Memory B cell (primary cell): ENCODE results near the gene NAP1L1.

Experiments
- ATAC-seq: fragments of 150-1000 bp; cut with Tn5 transposase; 2 replicates; pipeline ENCODE4 v1.10.0; 2021; ENCODE audit warnings: low read depth, mild to moderate bottlenecking, moderate library complexity
- DNase-seq, 2 donors: peaks; one replicate each; pipeline ENCODE4 v3.0.0; 2022; ENCODE audit warnings: low spot score in 2 of 2
- H3K27ac Mint-ChIP-seq: one replicate; pipeline ENCODE4 v1.8.0; 2022; ENCODE audit warnings: mild to moderate bottlenecking, moderate library complexity, mixed read lengths
- H3K27me3 Mint-ChIP-seq: one replicate; pipeline ENCODE4 v1.8.0; 2022; ENCODE audit warnings: mixed read lengths
- H3K36me3 Mint-ChIP-seq: one replicate; pipeline ENCODE4 v1.8.0; 2022; ENCODE audit warnings: mild to moderate bottlenecking, mixed read lengths
- H3K4me1 Mint-ChIP-seq: one replicate; pipeline ENCODE4 v1.8.0; 2022; ENCODE audit warnings: mixed read lengths
- H3K4me3 Mint-ChIP-seq: one replicate; pipeline ENCODE4 v1.8.0; 2022; ENCODE audit warnings: mild to moderate bottlenecking, moderate library complexity, mixed read lengths
- H3K9me3 Mint-ChIP-seq: one replicate; pipeline ENCODE4 v1.8.0; 2022; ENCODE audit warnings: mixed read lengths

The NAP1L1 gene

DNA sequence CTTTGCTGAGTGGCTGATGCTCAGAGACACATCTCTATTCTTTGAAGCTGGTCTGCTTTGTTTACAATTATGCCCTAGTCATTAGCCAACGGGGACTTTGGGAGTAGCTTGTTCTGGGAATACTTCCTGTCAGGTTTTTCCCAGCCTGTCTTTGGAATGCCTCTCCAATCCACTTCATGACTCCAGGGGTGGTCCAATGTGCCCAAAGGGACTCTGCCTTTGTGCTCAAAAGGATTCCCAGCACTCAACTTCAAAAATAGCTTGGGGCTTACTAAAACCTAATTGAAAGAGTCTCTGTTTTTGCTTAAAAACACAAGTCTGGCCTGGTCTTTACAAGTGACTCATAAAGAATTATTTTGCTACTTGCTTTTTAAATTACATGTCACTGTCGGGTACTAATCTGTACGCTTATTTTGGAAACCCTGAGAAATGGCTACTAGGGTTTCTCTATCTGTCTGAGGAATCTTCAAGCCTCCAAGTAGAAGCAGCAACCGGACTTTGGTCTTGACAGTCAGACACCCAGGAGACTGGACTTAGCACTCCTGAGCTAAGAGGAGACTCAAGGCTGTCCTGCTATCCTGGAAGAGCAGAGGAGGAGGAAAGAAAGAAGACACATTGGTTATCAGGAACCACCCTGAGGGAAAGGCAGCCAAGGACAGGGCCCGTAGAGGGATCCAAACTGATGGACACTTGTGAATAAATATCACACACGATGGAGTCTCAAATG lies 73.6 kb downstream of the NAP1L1 start:
- Mint-ChIP-seq H3K27ac (no peak overlapping the region), H3K9me3 (no peaks in the 10 kb centered on the region), H3K36me3 (no peaks in the 10 kb centered on the region), H3K4me1 (no peaks in the 10 kb centered on the region), H3K4me3 (no peak overlapping the region), H3K27me3 (peaks cover 10% of the 10 kb centered on the region)
- ATAC-seq: no peak
- DNase-seq: no peak

DNA sequence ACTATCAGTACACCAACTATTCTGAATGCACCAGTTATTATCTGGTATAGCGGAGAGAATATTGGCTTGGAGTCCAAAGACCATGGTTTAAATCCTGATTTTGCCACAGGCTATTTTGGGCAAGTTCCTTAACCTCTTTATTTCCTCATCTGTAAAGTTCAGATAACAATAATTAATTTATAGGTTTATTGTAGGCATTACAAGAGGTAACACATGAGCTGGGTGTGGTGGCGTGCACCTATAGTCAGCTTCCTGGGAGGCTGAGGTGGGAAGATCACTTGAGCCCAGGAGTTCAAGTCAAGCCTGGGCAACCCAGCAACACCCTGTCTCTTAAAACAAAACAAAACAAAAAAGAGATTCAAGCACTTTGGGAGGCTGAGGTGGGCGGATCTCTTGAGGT lies 76.1 kb downstream of the NAP1L1 start:
- Mint-ChIP-seq H3K4me3 (no peak overlapping the region), H3K4me1 (no peaks in the 10 kb centered on the region)
- ATAC-seq: no peak

DNA sequence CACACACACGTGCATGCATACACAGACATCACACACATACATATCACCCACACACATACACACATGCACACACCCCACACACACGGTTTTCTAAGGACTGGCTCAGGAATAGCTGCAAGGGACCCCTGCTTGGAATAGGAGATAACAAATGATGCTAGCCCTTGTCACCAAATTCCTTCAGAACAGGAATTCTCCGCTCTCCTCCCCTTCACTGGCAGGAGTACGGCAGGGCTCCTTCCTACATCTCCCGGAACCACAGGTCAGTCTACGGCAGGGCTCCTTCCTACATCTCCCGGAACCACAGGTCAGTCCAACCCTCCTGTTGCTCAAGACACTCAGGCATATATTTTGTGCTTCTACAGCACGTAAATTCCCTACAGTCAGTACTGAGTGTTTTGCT lies 76.8 kb downstream of the NAP1L1 start:
- Mint-ChIP-seq H3K4me3 (no peak overlapping the region), H3K27ac (no peak overlapping the region), H3K36me3 (peaks cover 3% of the 10 kb centered on the region), H3K4me1 (no peaks in the 10 kb centered on the region), H3K9me3 (peaks cover 4% of the 10 kb centered on the region), H3K27me3 (peaks cover 12% of the 10 kb centered on the region)
- DNase-seq (no peak), ATAC-seq (no peak)

More for the DNA sequence above, 76.1 kb downstream of the NAP1L1 start:
- peaks cover 4% of the 10 kb centered on the region for H3K9me3 Mint-ChIP-seq
- H3K27ac Mint-ChIP-seq: no peak overlapping the region
- H3K36me3 Mint-ChIP-seq: peaks cover 3% of the 10 kb centered on the region
- no peak for DNase-seq
- H3K27me3 Mint-ChIP-seq: peaks cover 12% of the 10 kb centered on the region

GRCh38 chr12:76006028-76006925 lies 78.2 kb downstream of the NAP1L1 start:
- H3K36me3 Mint-ChIP-seq: peaks cover 3% of the 10 kb centered on the region

DNA sequence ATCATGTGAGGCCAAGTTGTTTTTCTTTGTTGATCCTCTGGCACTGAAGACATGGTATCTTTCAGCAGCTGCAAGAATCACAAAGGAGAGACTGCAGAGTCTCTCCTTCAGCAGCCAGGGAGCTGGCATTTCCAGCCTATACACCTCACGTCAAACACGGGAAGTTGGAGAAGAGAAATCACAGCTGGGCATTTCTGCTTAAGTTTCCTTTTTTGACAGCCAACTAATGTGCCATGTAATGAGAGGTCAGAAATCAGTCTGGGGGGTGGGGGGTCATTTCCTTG lies 81.2 kb downstream of the NAP1L1 start:
- no peak for DNase-seq
- H3K36me3 Mint-ChIP-seq: peaks cover 3% of the 10 kb centered on the region
- H3K4me3 Mint-ChIP-seq: no peak overlapping the region
- no peak for ATAC-seq
- H3K27ac Mint-ChIP-seq: no peak overlapping the region
- H3K27me3 Mint-ChIP-seq: peaks cover 11% of the 10 kb centered on the region
- no peaks in the 10 kb centered on the region for H3K4me1 Mint-ChIP-seq
- H3K9me3 Mint-ChIP-seq: peaks cover 4% of the 10 kb centered on the region

More at GRCh38 chr12:76006028-76006925, 78.2 kb downstream of the NAP1L1 start:
- Mint-ChIP-seq H3K4me3 (no peak overlapping the region), H3K9me3 (peaks cover 4% of the 10 kb centered on the region), H3K4me1 (no peaks in the 10 kb centered on the region), H3K27ac (no peak overlapping the region), H3K27me3 (peaks cover 10% of the 10 kb centered on the region)
- DNase-seq (no peak), ATAC-seq (no peak)

DNA sequence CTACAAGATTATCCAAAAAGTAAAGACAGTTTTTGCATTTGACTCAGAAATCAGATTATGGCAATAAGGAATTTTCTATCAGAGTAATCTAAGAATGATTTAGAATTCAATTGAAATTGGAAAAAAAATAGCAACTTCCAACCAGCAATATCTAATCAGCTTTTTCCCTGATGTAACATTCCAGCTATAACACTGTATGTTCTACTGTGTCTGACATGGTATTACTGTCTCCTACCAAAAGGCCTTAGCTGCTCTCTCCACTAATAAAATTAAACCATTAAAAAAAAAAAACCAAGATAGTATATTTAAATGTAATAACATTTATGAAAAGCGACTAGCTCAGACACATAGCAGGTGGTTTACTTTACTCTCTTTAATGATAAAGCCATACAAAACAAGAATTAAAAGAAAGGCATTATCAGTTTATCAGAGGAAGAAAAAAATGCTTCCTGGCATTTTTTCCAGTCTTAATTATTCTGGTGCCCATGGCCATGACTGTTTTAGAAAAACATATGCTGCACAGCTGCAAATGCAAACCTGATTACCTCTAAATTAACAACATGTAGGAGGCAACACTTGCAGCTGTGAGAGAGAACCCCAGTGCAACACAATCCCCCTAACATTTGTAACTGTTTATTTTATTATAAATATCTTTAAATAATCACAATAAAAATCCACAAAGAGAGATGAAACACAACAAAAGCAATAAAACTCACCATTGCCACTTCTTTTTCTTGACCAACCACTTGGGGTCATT lies 81.7 kb downstream of the NAP1L1 start:
- H3K27ac Mint-ChIP-seq: no peak overlapping the region
- H3K36me3 Mint-ChIP-seq: peaks cover 3% of the 10 kb centered on the region
- ATAC-seq (no peak), DNase-seq (no peak)
- peaks cover 11% of the 10 kb centered on the region for H3K27me3 Mint-ChIP-seq
- H3K4me3 Mint-ChIP-seq: no peak overlapping the region
- no peaks in the 10 kb centered on the region for H3K4me1 Mint-ChIP-seq
- peaks cover 4% of the 10 kb centered on the region for H3K9me3 Mint-ChIP-seq

DNA sequence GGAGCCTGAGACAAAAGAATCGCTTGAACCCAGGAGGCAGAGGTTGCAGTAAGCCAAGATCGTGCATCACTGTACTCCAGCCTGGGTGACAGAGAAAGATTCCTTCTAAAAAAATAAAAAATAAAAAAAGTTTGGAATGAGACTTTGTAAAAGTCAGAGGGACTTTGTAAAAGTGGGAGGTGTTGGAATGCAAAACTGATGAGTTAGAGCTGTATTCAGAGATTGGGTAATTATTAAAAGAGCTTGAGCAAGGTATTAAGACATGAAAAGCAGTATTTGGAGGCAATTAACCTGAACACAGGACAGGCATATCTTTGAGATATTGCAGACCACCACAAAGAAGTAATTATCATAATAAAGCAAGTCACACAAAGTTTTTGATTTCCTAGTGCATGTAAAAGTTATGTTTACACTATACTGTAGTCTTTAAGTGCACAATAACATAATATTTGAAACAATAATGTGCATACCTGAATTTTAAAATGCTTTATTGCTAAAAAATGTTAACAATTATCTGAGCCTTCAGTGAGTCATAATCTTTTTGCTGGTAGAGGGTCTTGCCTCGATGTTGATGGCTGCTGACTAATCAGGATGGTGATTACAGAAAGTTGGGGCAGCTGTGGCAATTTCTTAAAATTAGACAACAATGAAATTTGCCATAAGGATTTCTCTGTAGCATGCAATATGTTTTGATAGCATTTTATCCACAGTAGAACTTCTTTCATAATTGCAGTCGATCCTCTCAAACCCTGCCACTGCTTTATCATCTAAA lies 86.0 kb downstream of the NAP1L1 start:
- H3K36me3 Mint-ChIP-seq: no peaks in the 10 kb centered on the region
- no peaks in the 10 kb centered on the region for H3K9me3 Mint-ChIP-seq
- H3K27ac Mint-ChIP-seq: no peak overlapping the region
- H3K4me1 Mint-ChIP-seq: no peaks in the 10 kb centered on the region
- ATAC-seq: no peak
- no peak for DNase-seq
- H3K27me3 Mint-ChIP-seq: peaks cover 2% of the 10 kb centered on the region
- H3K4me3 Mint-ChIP-seq: no peak overlapping the region

GRCh38 chr12:75997658-75998057 lies 86.8 kb downstream of the NAP1L1 start:
- Mint-ChIP-seq H3K27ac (no peak overlapping the region), H3K4me1 (no peaks in the 10 kb centered on the region), H3K27me3 (peaks cover 2% of the 10 kb centered on the region), H3K9me3 (no peaks in the 10 kb centered on the region), H3K4me3 (no peak overlapping the region), H3K36me3 (no peaks in the 10 kb centered on the region)
- DNase-seq: no peak
- no peak for ATAC-seq

DNA sequence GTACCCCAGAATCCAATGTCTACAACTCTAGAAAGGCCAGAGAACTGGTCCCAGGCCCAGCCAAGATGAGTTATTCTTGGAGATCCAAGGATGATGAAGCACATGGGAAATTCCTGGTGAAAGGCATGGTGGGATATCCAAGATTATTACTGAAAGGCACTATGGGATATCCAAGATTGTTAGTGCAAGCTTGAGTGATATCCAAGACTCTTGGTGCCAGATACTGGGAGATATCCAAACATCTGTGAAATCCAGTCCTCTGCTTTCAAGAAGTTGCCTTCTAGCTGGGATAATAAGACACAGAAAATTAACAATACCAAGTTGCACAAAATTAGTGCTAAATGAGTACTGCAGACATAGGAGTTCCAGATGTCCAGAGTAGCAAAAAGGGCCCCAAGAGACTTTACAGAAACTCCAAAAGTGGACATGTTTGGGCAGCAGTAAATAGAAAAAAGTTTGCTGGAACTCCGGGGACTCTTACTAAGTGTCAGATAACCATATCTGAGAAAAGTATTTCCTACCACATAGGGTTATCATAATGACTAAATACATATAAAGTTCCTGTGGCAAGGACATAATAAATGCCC lies 87.5 kb downstream of the NAP1L1 start:
- Mint-ChIP-seq H3K4me1 (no peaks in the 10 kb centered on the region), H3K27me3 (peaks cover 3% of the 10 kb centered on the region), H3K9me3 (no peaks in the 10 kb centered on the region), H3K36me3 (no peaks in the 10 kb centered on the region), H3K27ac (no peak overlapping the region), H3K4me3 (no peak overlapping the region)
- no peak for DNase-seq
- ATAC-seq: no peak

DNA sequence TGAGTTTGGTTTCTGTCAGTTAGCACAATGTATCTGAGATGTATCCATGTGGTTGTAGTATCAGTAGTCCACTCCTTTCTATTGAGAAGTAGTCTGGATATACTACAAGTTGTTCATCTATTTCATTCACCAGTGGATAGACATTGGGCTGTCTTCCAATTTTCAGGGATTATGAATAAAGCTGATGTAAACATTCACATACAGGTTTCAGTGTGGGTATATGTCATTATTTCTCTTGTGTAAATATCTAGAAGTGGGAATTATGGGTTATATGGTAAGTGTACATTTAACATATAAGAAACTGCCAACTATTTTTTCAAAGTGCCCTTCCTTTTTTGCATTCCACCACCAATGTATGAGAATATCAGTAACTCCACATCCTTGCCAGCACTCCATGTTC lies 88.8 kb downstream of the NAP1L1 start:
- H3K9me3 Mint-ChIP-seq: no peaks in the 10 kb centered on the region
- H3K36me3 Mint-ChIP-seq: no peaks in the 10 kb centered on the region
- ATAC-seq (no peak), DNase-seq (no peak)
- H3K27me3 Mint-ChIP-seq: peaks cover 8% of the 10 kb centered on the region
- no peaks in the 10 kb centered on the region for H3K4me1 Mint-ChIP-seq
- H3K27ac Mint-ChIP-seq: no peak overlapping the region
- no peak overlapping the region for H3K4me3 Mint-ChIP-seq

DNA sequence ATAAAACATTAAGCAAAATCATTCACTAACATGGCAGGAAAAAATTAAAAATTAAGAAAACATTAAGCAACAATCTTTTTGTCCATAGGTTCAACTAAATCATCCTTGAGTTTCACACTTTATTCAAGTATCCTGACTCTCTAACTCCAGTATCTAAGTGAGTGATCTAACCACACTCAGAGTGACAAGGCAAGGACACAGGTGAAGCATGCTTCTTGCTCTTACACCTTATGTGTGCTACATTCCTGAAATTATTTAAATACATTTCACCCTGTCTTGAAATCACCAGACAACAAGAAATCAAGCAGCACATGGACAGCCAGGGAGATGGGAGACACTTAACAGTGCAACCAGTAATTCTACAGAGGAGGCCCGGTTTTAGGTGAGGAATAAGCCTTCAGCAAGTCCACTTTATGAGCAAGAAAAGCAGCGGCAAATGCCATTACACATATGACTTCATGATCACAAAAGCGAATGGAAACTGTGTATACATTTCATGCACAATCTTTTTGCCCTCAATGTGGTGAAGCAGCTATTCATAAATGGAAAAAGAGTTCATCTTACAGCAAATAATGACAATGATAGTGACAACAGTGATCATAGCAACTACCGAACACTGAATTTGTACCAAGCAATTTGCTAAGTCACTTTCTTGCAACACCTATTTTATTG lies 90.3 kb downstream of the NAP1L1 start:
- no peaks in the 10 kb centered on the region for H3K4me1 Mint-ChIP-seq

DNA sequence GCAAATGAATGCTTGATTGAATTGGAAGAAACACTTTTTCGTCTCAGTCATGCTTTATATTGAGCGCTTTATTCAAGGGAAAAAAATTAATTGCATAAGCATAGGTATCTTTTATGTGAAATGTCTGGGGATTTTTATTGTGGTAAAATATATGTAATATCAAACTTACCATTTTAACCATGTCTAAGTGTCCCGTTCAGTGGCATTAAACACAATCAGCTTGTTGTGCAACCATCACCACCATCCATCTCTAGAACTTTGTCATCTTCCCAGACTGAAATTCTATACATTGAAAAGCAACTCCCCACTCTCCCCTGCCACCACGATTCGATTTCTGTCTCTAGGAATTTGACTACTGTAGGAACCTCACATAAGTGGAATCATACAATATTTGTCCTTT lies 92.7 kb downstream of the NAP1L1 start:
- H3K27me3 Mint-ChIP-seq: peaks cover 11% of the 10 kb centered on the region
- no peaks in the 10 kb centered on the region for H3K4me1 Mint-ChIP-seq
- H3K4me3 Mint-ChIP-seq: no peak overlapping the region
- no peaks in the 10 kb centered on the region for H3K36me3 Mint-ChIP-seq
- H3K9me3 Mint-ChIP-seq: peaks cover 2% of the 10 kb centered on the region
- no peak overlapping the region for H3K27ac Mint-ChIP-seq
- ATAC-seq (no peak), DNase-seq (no peak)

More for the DNA sequence above, 90.3 kb downstream of the NAP1L1 start:
- peaks cover 7% of the 10 kb centered on the region for H3K27me3 Mint-ChIP-seq
- no peaks in the 10 kb centered on the region for H3K9me3 Mint-ChIP-seq
- DNase-seq (no peak), ATAC-seq (no peak)
- H3K27ac Mint-ChIP-seq: no peak overlapping the region
- no peaks in the 10 kb centered on the region for H3K36me3 Mint-ChIP-seq
- H3K4me3 Mint-ChIP-seq: no peak overlapping the region
